ENCODE results near the gene FNDC8. TPM values are rescaled to one million over a fixed set of nuclear protein-coding genes. Genes with fewer than 3 reads are reported as not detected.

FNDC8 gene
- total RNA-seq, 3 donors from 2014 or later (not counting 1 experiment from before 2014, with no cell fraction given): not detected

DNA sequence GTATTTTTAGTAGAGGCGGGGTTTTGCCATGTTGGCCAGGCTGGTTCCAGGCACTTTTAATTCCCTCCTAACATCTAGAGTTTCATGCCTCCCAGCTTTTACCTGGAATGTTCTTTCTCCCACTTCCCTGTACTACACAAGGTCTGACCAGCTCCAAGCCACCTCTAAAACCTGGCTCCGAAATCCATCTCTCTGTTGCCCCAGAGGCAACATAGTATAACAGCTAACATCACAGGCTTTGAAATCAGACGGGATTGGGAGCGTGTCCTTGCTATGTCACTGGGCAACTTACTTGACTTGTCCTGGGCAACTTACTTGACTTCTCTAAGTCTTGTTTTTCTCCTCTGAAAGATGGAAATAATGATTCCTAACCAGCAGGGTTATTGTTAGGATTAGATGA, 41.3 kb downstream of the FNDC8 start:
- ATAC-seq: no peak
- Histone ChIP-seq H3K36me3 (ENCODE audit: control insufficient read depth, insufficient read depth, low read length) (no peaks in the 10 kb centered on the region), H3K4me3 (ENCODE audit: low read length) (no peak overlapping the region), H3K27me3 (ENCODE audit: control insufficient read depth, insufficient read depth, low read length) (no peaks in the 10 kb centered on the region), H3K27ac (ENCODE audit: low read length) (peak overlapping the region; percentile 85), H3K9me3 (ENCODE audit: control insufficient read depth, insufficient read depth, low read length) (no peaks in the 10 kb centered on the region), H3K4me1 (ENCODE audit: control insufficient read depth, insufficient read depth, low read length) (peaks cover 40% of the 10 kb centered on the region)
- peak overlapping the region; percentile 10 for H3K4me3 Mint-ChIP-seq
- H3K27me3 Mint-ChIP-seq (ENCODE audit: low read depth in 2 of 2): no peaks in the 10 kb centered on the region
- no peaks in the 10 kb centered on the region for H3K36me3 Mint-ChIP-seq
- 95% methylated on average over 4 of the region's 4 CpGs for whole genome bisulfite sequencing (ENCODE audit: insufficient coverage)
- intact Hi-C loops (cut with micrococcal nuclease): loop anchor here (5.0 kb wide), 2 partner anchors 270 to 285 kb away; partner anchors contain the start of genes SLFN12 and SLFN13
- H3K9me3 Mint-ChIP-seq: no peaks in the 10 kb centered on the region
- no peak for DNase-seq
- TF ChIP-seq, protein P1, sequence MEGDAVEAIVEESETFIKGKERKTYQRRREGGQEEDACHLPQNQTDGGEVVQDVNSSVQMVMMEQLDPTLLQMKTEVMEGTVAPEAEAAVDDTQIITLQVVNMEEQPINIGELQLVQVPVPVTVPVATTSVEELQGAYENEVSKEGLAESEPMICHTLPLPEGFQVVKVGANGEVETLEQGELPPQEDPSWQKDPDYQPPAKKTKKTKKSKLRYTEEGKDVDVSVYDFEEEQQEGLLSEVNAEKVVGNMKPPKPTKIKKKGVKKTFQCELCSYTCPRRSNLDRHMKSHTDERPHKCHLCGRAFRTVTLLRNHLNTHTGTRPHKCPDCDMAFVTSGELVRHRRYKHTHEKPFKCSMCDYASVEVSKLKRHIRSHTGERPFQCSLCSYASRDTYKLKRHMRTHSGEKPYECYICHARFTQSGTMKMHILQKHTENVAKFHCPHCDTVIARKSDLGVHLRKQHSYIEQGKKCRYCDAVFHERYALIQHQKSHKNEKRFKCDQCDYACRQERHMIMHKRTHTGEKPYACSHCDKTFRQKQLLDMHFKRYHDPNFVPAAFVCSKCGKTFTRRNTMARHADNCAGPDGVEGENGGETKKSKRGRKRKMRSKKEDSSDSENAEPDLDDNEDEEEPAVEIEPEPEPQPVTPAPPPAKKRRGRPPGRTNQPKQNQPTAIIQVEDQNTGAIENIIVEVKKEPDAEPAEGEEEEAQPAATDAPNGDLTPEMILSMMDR (IDR thresholded peaks at IDR 0.05): no peak
- peak overlapping the region; percentile 84 to 87 for H3K27ac Mint-ChIP-seq
- peaks cover 37 to 43% of the 10 kb centered on the region in 2 donors for H3K4me1 Mint-ChIP-seq

DNA sequence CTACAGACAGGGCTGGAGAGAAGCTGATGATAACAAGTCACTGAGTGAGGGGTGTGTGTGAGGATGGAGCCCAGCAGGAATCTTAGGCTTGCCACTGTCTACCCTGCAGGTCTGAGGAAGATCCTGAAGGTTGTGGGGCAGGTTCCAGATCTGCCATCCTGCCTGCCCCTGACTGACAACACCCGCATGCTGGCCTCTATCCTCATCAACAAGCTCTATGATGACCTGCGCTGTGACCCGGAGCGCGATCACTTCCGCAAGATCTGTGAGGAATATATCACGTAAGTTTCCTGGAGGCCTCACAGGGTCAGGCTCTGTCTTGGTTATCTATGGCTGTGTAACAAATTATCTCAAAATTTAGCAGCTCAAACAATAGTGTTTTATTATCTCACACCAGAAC, 42.5 kb downstream of the FNDC8 start:
- no peaks in the 10 kb centered on the region for H3K9me3 Mint-ChIP-seq
- Histone ChIP-seq H3K27me3 (ENCODE audit: control insufficient read depth, insufficient read depth, low read length) (no peaks in the 10 kb centered on the region), H3K27ac (ENCODE audit: low read length) (no peak overlapping the region), H3K4me3 (ENCODE audit: low read length) (no peak overlapping the region), H3K36me3 (ENCODE audit: control insufficient read depth, insufficient read depth, low read length) (no peaks in the 10 kb centered on the region), H3K4me1 (ENCODE audit: control insufficient read depth, insufficient read depth, low read length) (peaks cover 40% of the 10 kb centered on the region), H3K9me3 (ENCODE audit: control insufficient read depth, insufficient read depth, low read length) (no peaks in the 10 kb centered on the region)
- H3K36me3 Mint-ChIP-seq: no peaks in the 10 kb centered on the region
- H3K27ac Mint-ChIP-seq: peak overlapping the region in 1 of 2 donors; percentile 87
- DNase-seq: no peak
- intact Hi-C loops (cut with micrococcal nuclease): loop anchor here (5.0 kb wide), 2 partner anchors 268 to 283 kb away; partner anchors contain the start of genes SLFN12 and SLFN13
- TF ChIP-seq, protein P1 (IDR thresholded peaks at IDR 0.05): no peak
- H3K4me1 Mint-ChIP-seq: peaks cover 37 to 43% of the 10 kb centered on the region in 2 donors
- H3K27me3 Mint-ChIP-seq (ENCODE audit: low read depth in 2 of 2): no peaks in the 10 kb centered on the region
- WGBS (ENCODE audit: insufficient coverage): 97% methylated on average over 7 of the region's 7 CpGs
- no peak for ATAC-seq
- no peak overlapping the region for H3K4me3 Mint-ChIP-seq

DNA sequence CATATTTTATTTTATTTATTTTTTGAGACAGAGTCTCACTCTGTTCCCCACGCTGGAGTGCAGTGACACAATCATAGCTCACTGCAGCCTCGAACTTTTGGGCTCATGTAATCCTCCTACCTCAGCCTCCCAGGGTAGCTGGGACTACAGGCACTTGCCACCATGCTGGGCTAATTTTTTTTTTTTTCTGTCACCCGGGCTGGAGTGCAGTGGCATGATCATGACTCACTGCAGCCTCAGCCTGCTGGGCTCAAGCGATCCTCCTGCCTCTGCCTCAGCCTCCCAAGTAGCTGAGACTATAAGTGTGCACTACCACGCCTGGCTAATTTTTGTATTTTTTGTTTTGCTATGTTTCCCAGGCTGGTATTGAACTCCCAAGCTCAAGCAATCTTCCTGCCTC, 43.3 kb downstream of the FNDC8 start:
- Mint-ChIP-seq H3K9me3 (no peaks in the 10 kb centered on the region), H3K4me3 (no peak overlapping the region), H3K36me3 (no peaks in the 10 kb centered on the region), H3K27ac (peak overlapping the region in 1 of 2 donors; percentile 40), H3K27me3 (ENCODE audit: low read depth in 2 of 2) (no peaks in the 10 kb centered on the region), H3K4me1 (peaks cover 31 to 37% of the 10 kb centered on the region in 2 donors)
- Histone ChIP-seq H3K27me3 (ENCODE audit: control insufficient read depth, insufficient read depth, low read length) (no peaks in the 10 kb centered on the region), H3K9me3 (ENCODE audit: control insufficient read depth, insufficient read depth, low read length) (no peaks in the 10 kb centered on the region), H3K4me1 (ENCODE audit: control insufficient read depth, insufficient read depth, low read length) (peaks cover 33% of the 10 kb centered on the region), H3K36me3 (ENCODE audit: control insufficient read depth, insufficient read depth, low read length) (no peaks in the 10 kb centered on the region), H3K4me3 (ENCODE audit: low read length) (no peak overlapping the region), H3K27ac (ENCODE audit: low read length) (no peak overlapping the region)
- DNase-seq (no peak), ATAC-seq (no peak)
- intact Hi-C loops (cut with micrococcal nuclease): loop anchor here (5.0 kb wide), 2 partner anchors 268 to 283 kb away; partner anchors contain the start of genes SLFN12 and SLFN13
- WGBS (ENCODE audit: insufficient coverage): 85% methylated on average over 5 of the region's 5 CpGs
- TF ChIP-seq, protein P1 (IDR thresholded peaks at IDR 0.05): no peak

DNA sequence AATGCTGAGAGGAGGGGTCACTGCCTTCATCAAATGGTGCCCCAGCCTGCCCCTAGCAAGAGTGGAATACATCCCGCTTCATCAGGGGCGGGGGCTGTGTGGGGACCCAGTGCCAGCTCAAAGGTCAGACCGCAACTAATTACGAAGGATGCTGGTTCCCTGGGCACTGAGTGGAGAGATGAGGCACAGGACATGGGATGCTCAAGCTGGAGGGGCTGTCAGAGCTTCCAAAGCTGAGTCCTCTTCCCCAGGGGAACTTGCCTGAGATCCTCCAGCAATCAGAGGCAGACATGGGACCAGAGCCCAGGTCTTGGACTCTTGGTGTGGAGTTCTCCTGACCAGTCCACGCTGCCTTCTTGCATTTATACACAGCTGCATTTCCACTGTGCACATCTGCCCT, 45.1 kb downstream of the FNDC8 start:
- Histone ChIP-seq H3K4me1 (ENCODE audit: control insufficient read depth, insufficient read depth, low read length) (peaks cover 21% of the 10 kb centered on the region), H3K9me3 (ENCODE audit: control insufficient read depth, insufficient read depth, low read length) (no peaks in the 10 kb centered on the region), H3K4me3 (ENCODE audit: low read length) (no peak overlapping the region), H3K27ac (ENCODE audit: low read length) (no peak overlapping the region), H3K27me3 (ENCODE audit: control insufficient read depth, insufficient read depth, low read length) (no peaks in the 10 kb centered on the region), H3K36me3 (ENCODE audit: control insufficient read depth, insufficient read depth, low read length) (no peaks in the 10 kb centered on the region)
- peaks cover 17 to 24% of the 10 kb centered on the region in 2 donors for H3K4me1 Mint-ChIP-seq
- no peaks in the 10 kb centered on the region for H3K36me3 Mint-ChIP-seq
- intact Hi-C loops (cut with micrococcal nuclease): no loop called here
- no peaks in the 10 kb centered on the region for H3K9me3 Mint-ChIP-seq
- H3K4me3 Mint-ChIP-seq: no peak overlapping the region
- no peak for ATAC-seq
- H3K27me3 Mint-ChIP-seq (ENCODE audit: low read depth in 2 of 2): no peaks in the 10 kb centered on the region
- WGBS (ENCODE audit: insufficient coverage): 74% methylated on average over 5 of the region's 5 CpGs
- no peak overlapping the region for H3K27ac Mint-ChIP-seq
- DNase-seq: peak in 1 of 2 donors; percentile 7
- TF ChIP-seq, protein P1 (IDR thresholded peaks at IDR 0.05): no peak
